Measurements from ENCODE around the gene RRAGB. TPM values are rescaled to one million over a fixed set of nuclear protein-coding genes. Genes with fewer than 3 reads are reported as not detected.

RRAGB gene
- total RNA-seq, 1 experiment from 2014 or later: 19.3 TPM

DNA sequence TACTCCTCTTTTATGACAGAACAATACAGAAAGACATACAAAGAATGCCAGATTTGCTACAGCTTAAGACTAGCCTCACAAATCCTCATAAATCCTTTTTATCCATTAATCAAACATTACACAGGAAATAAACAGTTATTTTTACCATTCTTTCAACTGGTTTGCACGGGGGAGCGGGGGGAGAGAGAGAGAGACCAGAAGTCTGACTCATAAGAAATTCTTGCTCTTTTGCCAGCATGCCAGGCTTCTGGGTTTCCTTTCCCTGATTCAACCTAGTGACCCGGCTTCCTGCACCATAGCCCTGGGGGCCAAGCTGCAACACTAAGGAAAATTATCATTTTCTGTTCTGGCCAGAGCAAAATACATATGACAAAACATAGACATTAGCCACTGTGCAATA, 6.8 kb upstream of the RRAGB start:
- no peak overlapping the region for H3K4me3 Mint-ChIP-seq (ENCODE audit: low read depth, unreplicated experiment)
- no peak overlapping the region for H3K27ac Mint-ChIP-seq (ENCODE audit: unreplicated experiment)
- CTCF ChIA-PET: no interaction called here
- DNase-seq: peak; percentile 2
- no peak for TF ChIP-seq CTCF (IDR thresholded peaks at IDR 0.05; ENCODE audit: unreplicated experiment)
- intact Hi-C loops (cut with micrococcal nuclease; ENCODE audit: unreplicated experiment): loop anchor here (10.0 kb wide), 1 partner anchor 534 kb away; no protein-coding TSS in a partner anchor
- H3K9me3 Mint-ChIP-seq (ENCODE audit: low read depth, unreplicated experiment): peaks cover 4% of the 10 kb centered on the region
- no peaks in the 10 kb centered on the region for H3K27me3 Mint-ChIP-seq (ENCODE audit: unreplicated experiment)
- BruUV-seq (replicated peaks): no TSS peak
- no peaks in the 10 kb centered on the region for H3K4me1 Mint-ChIP-seq (ENCODE audit: low read depth, unreplicated experiment)
- no peaks in the 10 kb centered on the region for H3K36me3 Mint-ChIP-seq (ENCODE audit: insufficient read depth, unreplicated experiment)

DNA sequence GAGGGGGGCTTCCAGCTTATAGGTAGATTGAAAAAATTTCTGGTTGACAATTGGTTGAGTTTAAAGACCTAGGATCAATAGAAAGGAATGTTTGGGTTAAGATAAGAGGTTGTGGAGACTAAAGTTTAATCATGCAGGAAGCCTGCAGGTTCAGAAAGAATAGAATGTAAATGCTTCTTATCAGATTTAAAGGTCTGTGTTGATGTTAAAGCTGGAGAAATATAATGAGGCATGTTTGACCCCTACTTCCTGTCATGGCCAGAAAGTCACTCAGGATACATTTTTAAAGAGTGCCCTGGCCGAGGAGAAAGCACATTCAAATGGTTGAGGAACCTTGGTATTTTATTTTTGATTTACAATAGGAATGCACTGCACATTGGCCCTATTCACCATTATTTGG, 3.9 kb upstream of the RRAGB start:
- H3K4me1 Mint-ChIP-seq (ENCODE audit: low read depth, unreplicated experiment): no peaks in the 10 kb centered on the region

GRCh38 chrX:55714161-55714560, 3.4 kb upstream of the RRAGB start:
- H3K4me1 Mint-ChIP-seq (ENCODE audit: low read depth, unreplicated experiment): no peaks in the 10 kb centered on the region

More for the DNA sequence above, 3.9 kb upstream of the RRAGB start:
- no peak for DNase-seq
- Mint-ChIP-seq H3K4me3 (ENCODE audit: low read depth, unreplicated experiment) (no peak overlapping the region), H3K27ac (ENCODE audit: unreplicated experiment) (no peak overlapping the region), H3K9me3 (ENCODE audit: low read depth, unreplicated experiment) (peaks cover 4% of the 10 kb centered on the region), H3K27me3 (ENCODE audit: unreplicated experiment) (no peaks in the 10 kb centered on the region), H3K36me3 (ENCODE audit: insufficient read depth, unreplicated experiment) (peaks cover 16% of the 10 kb centered on the region)
- CTCF ChIA-PET: interaction anchor here (0.6 kb wide), 1 partner anchor 90 kb away, joined by 4 read pairs; the partner anchor contains the start of gene FOXR2
- BruUV-seq (replicated peaks): no TSS peak
- no peak for TF ChIP-seq CTCF (IDR thresholded peaks at IDR 0.05; ENCODE audit: unreplicated experiment)
- intact Hi-C loops (cut with micrococcal nuclease; ENCODE audit: unreplicated experiment): loop anchor here (10.0 kb wide), 1 partner anchor 531 kb away; no protein-coding TSS in a partner anchor

GRCh38 chrX:55715847-55716246, 1.7 kb upstream of the RRAGB start:
- Mint-ChIP-seq H3K9me3 (ENCODE audit: low read depth, unreplicated experiment) (peaks cover 4% of the 10 kb centered on the region), H3K36me3 (ENCODE audit: insufficient read depth, unreplicated experiment) (peaks cover 22% of the 10 kb centered on the region), H3K4me1 (ENCODE audit: low read depth, unreplicated experiment) (no peaks in the 10 kb centered on the region), H3K27me3 (ENCODE audit: unreplicated experiment) (no peaks in the 10 kb centered on the region), H3K27ac (ENCODE audit: unreplicated experiment) (no peak overlapping the region), H3K4me3 (ENCODE audit: low read depth, unreplicated experiment) (no peak overlapping the region)
- BruUV-seq (replicated peaks): no TSS peak
- intact Hi-C loops (cut with micrococcal nuclease; ENCODE audit: unreplicated experiment): loop anchor here (5.0 to 10.0 kb wide), 3 partner anchors 191 to 1011 kb away; partner anchors contain the start of gene NBDY
- no peak for DNase-seq
- TF ChIP-seq CTCF (IDR thresholded peaks at IDR 0.05; ENCODE audit: unreplicated experiment): no peak
- CTCF ChIA-PET: no interaction called here

More at GRCh38 chrX:55714161-55714560, 3.4 kb upstream of the RRAGB start:
- Mint-ChIP-seq H3K27me3 (ENCODE audit: unreplicated experiment) (no peaks in the 10 kb centered on the region), H3K4me3 (ENCODE audit: low read depth, unreplicated experiment) (no peak overlapping the region), H3K36me3 (ENCODE audit: insufficient read depth, unreplicated experiment) (peaks cover 17% of the 10 kb centered on the region), H3K27ac (ENCODE audit: unreplicated experiment) (no peak overlapping the region), H3K9me3 (ENCODE audit: low read depth, unreplicated experiment) (peaks cover 4% of the 10 kb centered on the region)
- DNase-seq: no peak
- BruUV-seq (replicated peaks): no TSS peak
- CTCF ChIA-PET: no interaction called here
- intact Hi-C loops (cut with micrococcal nuclease; ENCODE audit: unreplicated experiment): loop anchor here (10.0 kb wide), 1 partner anchor 531 kb away; no protein-coding TSS in a partner anchor
- no peak for TF ChIP-seq CTCF (IDR thresholded peaks at IDR 0.05; ENCODE audit: unreplicated experiment)
